ENCODE measurements around the gene TRIM21. TPM values are rescaled to one million over a fixed set of nuclear protein-coding genes. Genes with fewer than 3 reads are reported as not detected.

The TRIM21 gene
- polyA plus RNA-seq = 2.8 and 4.3 TPM in 2 replicates

DNA sequence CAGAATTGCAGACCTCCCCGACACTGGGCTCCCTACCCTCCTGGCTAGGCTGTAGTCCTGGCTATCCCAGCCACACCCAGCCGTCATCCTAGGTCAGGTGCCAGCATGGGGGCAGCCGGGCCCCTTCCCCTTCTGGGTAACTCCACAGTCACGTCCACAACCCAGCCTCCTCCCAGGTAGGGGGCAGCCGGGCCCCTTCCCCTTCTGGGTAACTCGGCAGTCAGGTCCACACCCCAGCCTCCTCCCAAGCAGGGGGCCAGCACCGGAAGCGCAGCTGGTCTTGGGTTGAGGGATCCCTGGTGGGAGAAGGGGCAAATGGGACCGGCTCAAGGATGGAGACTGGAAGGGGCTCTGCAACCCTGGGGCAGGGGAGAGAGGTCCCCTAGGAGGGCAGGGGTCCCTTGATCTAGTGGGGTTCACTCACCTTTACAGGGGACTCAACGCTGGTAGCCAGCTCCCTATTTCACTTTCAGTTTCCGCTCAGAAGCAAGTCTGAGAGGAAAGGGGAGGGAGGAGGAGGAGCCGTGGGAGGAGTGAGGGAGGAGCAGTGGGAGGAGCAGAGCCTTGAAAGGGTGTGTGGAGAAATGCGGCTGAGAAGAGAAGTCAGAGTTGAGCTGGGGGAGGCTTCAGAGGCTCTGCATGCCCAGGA is at the start of gene TRIM21:
Gene TRIM21, minus strand, starts transcription at position 494 of the 649 bp plus-strand sequence. CDS start 3,293 bp downstream, outside the sequence.

GRCh38 chr11:4368286-4368685 is 25.2 kb downstream of the TRIM21 start, which contains the start of gene OR52B4:
TSS of gene OR52B4 (minus strand) at chr11:4368386. CDS start at chr11:4368295, 91 bp downstream.

Other genes with a start within 250 kb of the TRIM21 start
- gene OR52B4, start 25.3 kb downstream of the TRIM21 start, polyA plus RNA-seq = not detected in 2 replicates
- gene OR52K2, start 55.6 kb upstream of the TRIM21 start, polyA plus RNA-seq = not detected in 2 replicates
- not detected in 2 replicates for gene OR52K1, start 88.9 kb upstream of the TRIM21 start, polyA plus RNA-seq
- gene OR52M1, start 151.5 kb upstream of the TRIM21 start, polyA plus RNA-seq = not detected in 2 replicates
- not detected in 2 replicates for gene OR52I2, start 188.0 kb upstream of the TRIM21 start, polyA plus RNA-seq
- gene OR52I1, start 200.3 kb upstream of the TRIM21 start, polyA plus RNA-seq = not detected in 2 replicates
- gene TRIM68, start 214.5 kb upstream of the TRIM21 start, polyA plus RNA-seq = 5.0 and 6.0 TPM in 2 replicates
- gene OR51D1, start 243.8 kb upstream of the TRIM21 start, polyA plus RNA-seq = not detected in 2 replicates